Measurements from ENCODE around the gene DCAF6. TPM values are rescaled to one million over a fixed set of nuclear protein-coding genes. Genes with fewer than 3 reads are reported as not detected.

The DCAF6 gene
- total and polyA plus RNA-seq, 7 donors: 33.6 to 102 (median 79.6) TPM

DNA sequence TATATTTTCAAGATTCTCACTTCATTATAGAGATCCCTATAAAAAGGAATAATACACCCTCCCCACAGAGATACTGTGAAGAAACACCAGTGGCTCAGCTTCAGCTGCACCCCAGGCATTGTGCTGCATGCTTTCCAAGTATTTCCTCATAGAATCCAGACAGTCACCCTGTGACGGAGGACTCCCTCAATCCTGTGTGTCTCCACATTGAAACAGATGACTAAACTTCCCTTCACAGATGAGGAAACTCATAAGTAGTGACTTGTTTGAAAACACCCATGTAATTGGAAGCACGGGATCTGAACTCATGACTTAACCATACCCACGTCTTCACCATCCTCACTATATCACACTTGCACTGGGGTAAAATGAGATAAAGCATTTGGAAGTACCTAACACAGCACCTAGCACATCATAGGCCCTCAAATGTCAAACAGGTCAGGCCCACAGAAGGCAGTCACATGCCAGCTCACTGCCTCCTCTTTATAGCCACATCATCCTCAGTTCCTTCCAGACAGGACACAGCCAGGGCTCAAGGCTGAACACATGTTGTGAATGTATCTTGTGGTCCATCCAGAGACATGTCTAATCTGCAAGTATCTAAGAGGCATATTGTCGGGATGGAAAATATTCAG is 145.0 kb downstream of the DCAF6 start:
- intact Hi-C loops (cut with DNase I): loop anchor here (5.0 to 10.0 kb wide), 2 partner anchors 144 to 367 kb away; partner anchors contain the start of genes DCAF6 and MPC2
- TF ChIP-seq POLR2AphosphoS5 (IDR thresholded peaks at IDR 0.05): peak in 1 of 4 donors; percentile 3
- no peak for TF ChIP-seq POLR2A (IDR thresholded peaks at IDR 0.05)
- TF ChIP-seq EP300 (IDR thresholded peaks at IDR 0.05): no peak
- TF ChIP-seq, protein P1, sequence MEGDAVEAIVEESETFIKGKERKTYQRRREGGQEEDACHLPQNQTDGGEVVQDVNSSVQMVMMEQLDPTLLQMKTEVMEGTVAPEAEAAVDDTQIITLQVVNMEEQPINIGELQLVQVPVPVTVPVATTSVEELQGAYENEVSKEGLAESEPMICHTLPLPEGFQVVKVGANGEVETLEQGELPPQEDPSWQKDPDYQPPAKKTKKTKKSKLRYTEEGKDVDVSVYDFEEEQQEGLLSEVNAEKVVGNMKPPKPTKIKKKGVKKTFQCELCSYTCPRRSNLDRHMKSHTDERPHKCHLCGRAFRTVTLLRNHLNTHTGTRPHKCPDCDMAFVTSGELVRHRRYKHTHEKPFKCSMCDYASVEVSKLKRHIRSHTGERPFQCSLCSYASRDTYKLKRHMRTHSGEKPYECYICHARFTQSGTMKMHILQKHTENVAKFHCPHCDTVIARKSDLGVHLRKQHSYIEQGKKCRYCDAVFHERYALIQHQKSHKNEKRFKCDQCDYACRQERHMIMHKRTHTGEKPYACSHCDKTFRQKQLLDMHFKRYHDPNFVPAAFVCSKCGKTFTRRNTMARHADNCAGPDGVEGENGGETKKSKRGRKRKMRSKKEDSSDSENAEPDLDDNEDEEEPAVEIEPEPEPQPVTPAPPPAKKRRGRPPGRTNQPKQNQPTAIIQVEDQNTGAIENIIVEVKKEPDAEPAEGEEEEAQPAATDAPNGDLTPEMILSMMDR (IDR thresholded peaks at IDR 0.05): no peak
- Histone ChIP-seq H3K36me3 (peaks cover 0 to 27% (median 2%) of the 10 kb centered on the region in 4 donors), H3K4me3 (no peak overlapping the region), H3K9me3 (no peaks in the 10 kb centered on the region), H3K4me1 (peaks cover 0 to 46% (median 24%) of the 10 kb centered on the region in 4 donors), H3K27me3 (no peaks in the 10 kb centered on the region), H3K27ac (peak overlapping the region in 2 of 4 donors; percentile 42 to 80)
- DNase-seq: peak; percentile 72
- WGBS, 2 donors: 80 to 82% methylated on average over 4 of the region's 4 CpGs

DNA sequence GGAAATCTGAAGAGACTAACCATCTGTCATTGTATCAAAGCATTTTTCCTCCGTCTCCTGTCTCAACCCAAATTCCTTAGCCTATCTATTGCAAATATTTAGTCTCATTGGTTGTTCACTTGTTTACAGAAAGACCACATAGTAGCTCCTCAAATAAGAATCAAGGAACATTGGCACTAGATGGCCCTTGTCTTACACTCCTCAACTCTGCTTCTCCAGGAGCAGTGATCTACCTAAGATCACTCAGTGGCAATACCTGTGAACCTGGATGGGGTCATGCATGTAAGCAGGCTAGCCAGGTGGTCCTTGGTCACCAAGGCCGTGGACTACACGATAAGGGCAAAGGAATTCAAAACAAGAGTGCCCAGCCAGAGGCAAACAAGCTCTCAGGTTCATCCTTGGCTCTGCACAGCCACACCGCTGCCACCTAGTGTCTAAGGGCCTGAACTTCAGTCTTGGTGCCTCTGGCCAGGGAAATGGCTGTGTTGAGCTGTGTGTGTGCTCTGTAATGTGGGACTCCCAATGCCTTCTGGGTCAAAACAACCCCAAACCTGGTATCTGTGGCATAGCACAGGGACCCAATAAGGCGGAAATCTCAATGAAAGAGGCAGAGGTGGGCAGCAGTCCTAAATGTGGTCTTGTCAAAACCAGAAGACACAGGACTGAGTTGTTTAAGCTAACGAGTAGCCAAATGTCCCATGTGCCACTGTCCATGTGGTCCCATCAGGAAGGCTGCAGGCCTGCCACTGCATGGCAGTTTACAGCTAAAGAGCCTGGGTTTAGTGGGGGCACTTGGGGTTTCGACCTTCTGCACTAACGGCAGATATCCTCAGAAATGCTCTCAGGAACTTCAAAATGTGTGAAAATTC is 145.8 kb downstream of the DCAF6 start:
- Histone ChIP-seq H3K27me3 (no peaks in the 10 kb centered on the region), H3K9me3 (no peaks in the 10 kb centered on the region), H3K36me3 (peaks cover 0 to 26% (median 2%) of the 10 kb centered on the region in 4 donors), H3K27ac (peak overlapping the region in 3 of 4 donors; percentile 11 to 80 (median 42)), H3K4me3 (no peak overlapping the region), H3K4me1 (peaks cover 0 to 46% (median 24%) of the 10 kb centered on the region in 4 donors)
- 51 to 55% methylated on average over 8 of the region's 8 CpGs for WGBS, 2 donors
- DNase-seq: peak; percentile 83
- intact Hi-C loops (cut with DNase I): loop anchor here (5.0 to 10.0 kb wide), 2 partner anchors 145 to 367 kb away; partner anchors contain the start of genes DCAF6 and MPC2
- TF ChIP-seq, protein P1 (IDR thresholded peaks at IDR 0.05): peak; percentile 66 to 87 (median 82)
- peak in 2 of 4 donors; percentile 25 to 26 for TF ChIP-seq POLR2AphosphoS5 (IDR thresholded peaks at IDR 0.05)
- TF ChIP-seq EP300 (IDR thresholded peaks at IDR 0.05): no peak
- no peak for TF ChIP-seq POLR2A (IDR thresholded peaks at IDR 0.05)

GRCh38 chr1:168083456-168084325 is 147.2 kb downstream of the DCAF6 start:
- WGBS, 2 donors: 92 to 94% methylated on average over 7 of the region's 7 CpGs
- intact Hi-C loops (cut with DNase I): loop anchor here (2.0 to 10.0 kb wide), 3 partner anchors 53 to 369 kb away; partner anchors contain the start of genes DCAF6, GPR161 and MPC2

More at GRCh38 chr1:168083456-168084325, 147.2 kb downstream of the DCAF6 start:
- peak; percentile 37 for DNase-seq
- Histone ChIP-seq H3K4me3 (no peak overlapping the region), H3K9me3 (no peaks in the 10 kb centered on the region), H3K27ac (peak overlapping the region in 2 of 4 donors; percentile 3 to 54), H3K4me1 (peaks cover 0 to 46% (median 24%) of the 10 kb centered on the region in 4 donors), H3K36me3 (peaks cover 0 to 21% (median 2%) of the 10 kb centered on the region in 4 donors), H3K27me3 (no peaks in the 10 kb centered on the region)
- TF ChIP-seq, protein P1 (IDR thresholded peaks at IDR 0.05): no peak
- TF ChIP-seq EP300 (IDR thresholded peaks at IDR 0.05): no peak
